WTC11 (cell line): Measurements from ENCODE around the gene LNX2.

Source experiments
- CREB1 ChIP-seq: sonication (generic); formaldehyde crosslinking; IDR thresholded peaks from 2 replicates; pipeline ENCODE4 v1.8.0; 2023; ENCODE audit warnings: mild to moderate bottlenecking, missing genetic modification reagents
- FOXJ3 ChIP-seq: sonication (generic); formaldehyde crosslinking; IDR thresholded peaks from 2 replicates; pipeline ENCODE4 v1.9.0; 2021; ENCODE audit warnings: missing genetic modification reagents, mild to moderate bottlenecking, borderline replicate concordance
- SP1 ChIP-seq: sonication (generic); formaldehyde crosslinking; conservative IDR thresholded peaks from 2 replicates; pipeline ENCODE4 v1.8.1; 2022; ENCODE audit warnings: missing genetic modification reagents
- ZNF416 ChIP-seq: fragments of 250-450 bp; sonication (Bioruptor Pico); IDR thresholded peaks from 2 replicates; pipeline ENCODE4 v1.9.0; 2021; ENCODE audit warnings: mild to moderate bottlenecking, inconsistent platforms
- ZNF423 ChIP-seq: fragments of 250-450 bp; sonication (Bioruptor Pico); IDR thresholded peaks from 2 replicates; pipeline ENCODE4 v2.1.2; 2022; ENCODE audit warnings: mild to moderate bottlenecking, moderate library complexity
- TF ChIP-seq, protein P1 (sequence below): sonication (generic); formaldehyde crosslinking; IDR thresholded peaks from 2 replicates; pipeline ENCODE4 v1.8.1; 2023; ENCODE audit warnings: mild to moderate bottlenecking, missing genetic modification reagents, moderate library complexity
- TF ChIP-seq, protein P2 (sequence below): sonication (generic); formaldehyde crosslinking; IDR thresholded peaks from 2 replicates; pipeline ENCODE4 v1.8.1; 2023; ENCODE audit warnings: mild to moderate bottlenecking, missing genetic modification reagents
- TF ChIP-seq, protein P3 (sequence below): fragments of 200-600 bp; IDR thresholded peaks from 2 replicates; pipeline ENCODE4 v1.8.0; 2022; ENCODE audit warnings: antibody characterized with exemption

DNA sequence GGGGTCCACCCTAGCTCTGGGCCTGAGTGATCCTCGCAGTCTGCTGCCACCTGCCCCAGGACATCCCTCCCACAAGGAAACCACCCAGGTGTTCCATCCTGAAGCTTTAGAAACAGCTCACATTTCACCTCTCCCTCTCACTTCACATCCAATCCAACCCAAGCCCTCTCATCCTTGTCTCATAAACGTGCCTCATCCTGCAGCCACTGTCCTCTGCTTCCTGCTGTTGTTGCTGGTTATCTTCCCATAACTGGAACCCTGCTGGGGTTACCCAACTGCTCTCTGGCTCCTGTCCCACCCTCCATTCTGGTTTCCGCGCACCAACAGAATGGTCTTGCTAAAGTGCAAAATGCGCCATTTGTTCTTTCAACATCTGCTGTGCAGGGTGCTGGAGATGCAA is 110.2 kb downstream of the LNX2 start:
- TF ChIP-seq ZNF423 (CRISPR knock-in tag), result no peak
- TF ChIP-seq, protein P1, sequence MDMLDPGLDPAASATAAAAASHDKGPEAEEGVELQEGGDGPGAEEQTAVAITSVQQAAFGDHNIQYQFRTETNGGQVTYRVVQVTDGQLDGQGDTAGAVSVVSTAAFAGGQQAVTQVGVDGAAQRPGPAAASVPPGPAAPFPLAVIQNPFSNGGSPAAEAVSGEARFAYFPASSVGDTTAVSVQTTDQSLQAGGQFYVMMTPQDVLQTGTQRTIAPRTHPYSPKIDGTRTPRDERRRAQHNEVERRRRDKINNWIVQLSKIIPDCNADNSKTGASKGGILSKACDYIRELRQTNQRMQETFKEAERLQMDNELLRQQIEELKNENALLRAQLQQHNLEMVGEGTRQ (CRISPR knock-in tag), result no peak
- no peak for TF ChIP-seq CREB1
- TF ChIP-seq, protein P2, sequence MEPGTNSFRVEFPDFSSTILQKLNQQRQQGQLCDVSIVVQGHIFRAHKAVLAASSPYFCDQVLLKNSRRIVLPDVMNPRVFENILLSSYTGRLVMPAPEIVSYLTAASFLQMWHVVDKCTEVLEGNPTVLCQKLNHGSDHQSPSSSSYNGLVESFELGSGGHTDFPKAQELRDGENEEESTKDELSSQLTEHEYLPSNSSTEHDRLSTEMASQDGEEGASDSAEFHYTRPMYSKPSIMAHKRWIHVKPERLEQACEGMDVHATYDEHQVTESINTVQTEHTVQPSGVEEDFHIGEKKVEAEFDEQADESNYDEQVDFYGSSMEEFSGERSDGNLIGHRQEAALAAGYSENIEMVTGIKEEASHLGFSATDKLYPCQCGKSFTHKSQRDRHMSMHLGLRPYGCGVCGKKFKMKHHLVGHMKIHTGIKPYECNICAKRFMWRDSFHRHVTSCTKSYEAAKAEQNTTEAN, result no peak
- TF ChIP-seq, protein P3, sequence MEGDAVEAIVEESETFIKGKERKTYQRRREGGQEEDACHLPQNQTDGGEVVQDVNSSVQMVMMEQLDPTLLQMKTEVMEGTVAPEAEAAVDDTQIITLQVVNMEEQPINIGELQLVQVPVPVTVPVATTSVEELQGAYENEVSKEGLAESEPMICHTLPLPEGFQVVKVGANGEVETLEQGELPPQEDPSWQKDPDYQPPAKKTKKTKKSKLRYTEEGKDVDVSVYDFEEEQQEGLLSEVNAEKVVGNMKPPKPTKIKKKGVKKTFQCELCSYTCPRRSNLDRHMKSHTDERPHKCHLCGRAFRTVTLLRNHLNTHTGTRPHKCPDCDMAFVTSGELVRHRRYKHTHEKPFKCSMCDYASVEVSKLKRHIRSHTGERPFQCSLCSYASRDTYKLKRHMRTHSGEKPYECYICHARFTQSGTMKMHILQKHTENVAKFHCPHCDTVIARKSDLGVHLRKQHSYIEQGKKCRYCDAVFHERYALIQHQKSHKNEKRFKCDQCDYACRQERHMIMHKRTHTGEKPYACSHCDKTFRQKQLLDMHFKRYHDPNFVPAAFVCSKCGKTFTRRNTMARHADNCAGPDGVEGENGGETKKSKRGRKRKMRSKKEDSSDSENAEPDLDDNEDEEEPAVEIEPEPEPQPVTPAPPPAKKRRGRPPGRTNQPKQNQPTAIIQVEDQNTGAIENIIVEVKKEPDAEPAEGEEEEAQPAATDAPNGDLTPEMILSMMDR, result no peak
- no peak for TF ChIP-seq FOXJ3
- no peak for TF ChIP-seq ZNF416 (CRISPR knock-in tag)
- no peak for TF ChIP-seq SP1 (CRISPR knock-in tag)
